Kidney epithelial cell (primary cell): ENCODE results near the gene PPIE. TPM values are rescaled to one million over a fixed set of nuclear protein-coding genes. Genes with fewer than 3 reads are reported as not detected.

ENCODE experiments used
- DNase-seq: peaks from one replicate; pipeline ENCODE4 v3.0.0-alpha.2; 2010; ENCODE audit warnings: low read depth
- H3K27me3 ChIP-seq: 2 replicates; pipeline ENCODE4 v1.6.0; 2011; ENCODE audit warnings: low read length; ENCODE audit not compliant: control insufficient read depth, insufficient read depth
- H3K36me3 ChIP-seq: 2 replicates; pipeline ENCODE4 v1.5.1; 2011; ENCODE audit warnings: low read length; ENCODE audit not compliant: control insufficient read depth, insufficient read depth
- H3K4me3 ChIP-seq: 2 replicates; pipeline ENCODE4 v1.5.1; 2011; ENCODE audit warnings: low read depth, mild to moderate bottlenecking, control low read depth, low read length
- total RNA-seq: library from RNA; depleted of rRNA; stranded (reverse); fragments of >200 nt; gene quantifications from 2 replicates; pipeline ENCODE4 v1.2.3, GENCODE V29; 2015
- TF ChIP-seq, protein P1 (sequence below): IDR thresholded peaks from 2 replicates; pipeline ENCODE4 v1.5.1; 2011; ENCODE audit warnings: mild to moderate bottlenecking, moderate library complexity, low read length, control low read depth, inconsistent platforms; ENCODE audit not compliant: insufficient read depth, poor library complexity, severe bottlenecking

PPIE gene
- total RNA-seq, 1 donor from 2014 or later, result 58.2 TPM

DNA sequence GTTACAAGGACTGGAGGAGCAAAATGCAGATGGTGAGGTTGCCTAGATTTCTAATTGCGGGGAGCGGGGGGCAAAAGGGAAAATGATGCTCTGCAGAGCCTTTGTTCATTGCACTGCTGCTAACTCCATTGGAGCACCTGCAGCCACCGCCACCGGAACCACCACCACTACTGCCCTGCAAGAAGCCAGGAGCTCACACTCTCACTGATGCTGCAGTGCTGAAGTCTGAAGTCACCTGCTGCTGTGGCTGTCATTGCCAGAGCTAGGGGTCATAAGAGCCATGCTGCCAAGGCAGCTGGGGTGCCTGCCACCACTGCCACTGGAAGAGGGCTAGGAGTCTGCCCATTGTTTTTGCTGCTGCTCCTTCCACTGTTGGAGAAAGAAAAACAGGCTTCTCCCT, 40.1 kb upstream of the PPIE start:
- Histone ChIP-seq H3K36me3 (no peaks in the 10 kb centered on the region), H3K27me3 (peaks cover 15% of the 10 kb centered on the region), H3K4me3 (no peak overlapping the region)
- TF ChIP-seq, protein P1, sequence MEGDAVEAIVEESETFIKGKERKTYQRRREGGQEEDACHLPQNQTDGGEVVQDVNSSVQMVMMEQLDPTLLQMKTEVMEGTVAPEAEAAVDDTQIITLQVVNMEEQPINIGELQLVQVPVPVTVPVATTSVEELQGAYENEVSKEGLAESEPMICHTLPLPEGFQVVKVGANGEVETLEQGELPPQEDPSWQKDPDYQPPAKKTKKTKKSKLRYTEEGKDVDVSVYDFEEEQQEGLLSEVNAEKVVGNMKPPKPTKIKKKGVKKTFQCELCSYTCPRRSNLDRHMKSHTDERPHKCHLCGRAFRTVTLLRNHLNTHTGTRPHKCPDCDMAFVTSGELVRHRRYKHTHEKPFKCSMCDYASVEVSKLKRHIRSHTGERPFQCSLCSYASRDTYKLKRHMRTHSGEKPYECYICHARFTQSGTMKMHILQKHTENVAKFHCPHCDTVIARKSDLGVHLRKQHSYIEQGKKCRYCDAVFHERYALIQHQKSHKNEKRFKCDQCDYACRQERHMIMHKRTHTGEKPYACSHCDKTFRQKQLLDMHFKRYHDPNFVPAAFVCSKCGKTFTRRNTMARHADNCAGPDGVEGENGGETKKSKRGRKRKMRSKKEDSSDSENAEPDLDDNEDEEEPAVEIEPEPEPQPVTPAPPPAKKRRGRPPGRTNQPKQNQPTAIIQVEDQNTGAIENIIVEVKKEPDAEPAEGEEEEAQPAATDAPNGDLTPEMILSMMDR, result no peak
- no peak for DNase-seq

DNA sequence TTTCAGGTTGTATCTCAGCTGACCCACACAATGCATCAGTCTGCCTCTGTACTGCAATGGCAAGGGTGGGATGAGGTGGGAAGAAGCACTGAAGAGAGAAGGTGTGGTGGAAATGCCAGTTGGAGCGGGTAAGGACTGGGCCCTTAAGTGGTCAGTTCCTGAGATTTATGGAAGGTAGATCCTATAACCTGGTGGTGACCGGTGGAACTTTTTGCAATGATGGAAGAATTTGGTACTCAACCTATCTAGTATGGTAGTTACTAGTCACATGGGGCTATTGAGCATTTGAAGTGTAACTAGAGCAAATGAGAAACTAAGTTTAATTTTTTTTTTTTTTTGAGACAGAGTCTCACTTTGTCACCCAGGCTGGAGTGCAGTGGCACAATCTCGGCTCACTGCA, 39.3 kb upstream of the PPIE start:
- Histone ChIP-seq H3K4me3 (no peak overlapping the region), H3K36me3 (no peaks in the 10 kb centered on the region), H3K27me3 (peaks cover 15% of the 10 kb centered on the region)
- no peak for DNase-seq
- TF ChIP-seq, protein P1, result no peak

GRCh38 chr1:39700348-39700747, 38.3 kb upstream of the PPIE start:
- no peaks in the 10 kb centered on the region for H3K36me3 ChIP-seq
- no peak overlapping the region for H3K4me3 ChIP-seq
- TF ChIP-seq, protein P1, result no peak
- no peak for DNase-seq
- H3K27me3 ChIP-seq, result peaks cover 15% of the 10 kb centered on the region

- H3K4me3 ChIP-seq, result no peak overlapping the region
- TF ChIP-seq, protein P1, result no peak
- H3K36me3 ChIP-seq, result no peaks in the 10 kb centered on the region
- H3K27me3 ChIP-seq, result peaks cover 15% of the 10 kb centered on the region
- no peak for DNase-seq
These were observed 37.6 kb upstream of the PPIE start for GRCh38 chr1:39701049-39701439.

GRCh38 chr1:39704757-39705156, 33.9 kb upstream of the PPIE start:
- no peak overlapping the region for H3K4me3 ChIP-seq
- TF ChIP-seq, protein P1, result no peak
- peaks cover 4% of the 10 kb centered on the region for H3K27me3 ChIP-seq
- no peak for DNase-seq
- H3K36me3 ChIP-seq, result no peaks in the 10 kb centered on the region

- Histone ChIP-seq H3K4me3 (no peak overlapping the region), H3K27me3 (no peaks in the 10 kb centered on the region), H3K36me3 (no peaks in the 10 kb centered on the region)
- TF ChIP-seq, protein P1, result no peak
- no peak for DNase-seq
These were observed 31.2 kb upstream of the PPIE start for GRCh38 chr1:39707506-39707905.
